ENCODE measurements around the gene SAMD15.

DNA sequence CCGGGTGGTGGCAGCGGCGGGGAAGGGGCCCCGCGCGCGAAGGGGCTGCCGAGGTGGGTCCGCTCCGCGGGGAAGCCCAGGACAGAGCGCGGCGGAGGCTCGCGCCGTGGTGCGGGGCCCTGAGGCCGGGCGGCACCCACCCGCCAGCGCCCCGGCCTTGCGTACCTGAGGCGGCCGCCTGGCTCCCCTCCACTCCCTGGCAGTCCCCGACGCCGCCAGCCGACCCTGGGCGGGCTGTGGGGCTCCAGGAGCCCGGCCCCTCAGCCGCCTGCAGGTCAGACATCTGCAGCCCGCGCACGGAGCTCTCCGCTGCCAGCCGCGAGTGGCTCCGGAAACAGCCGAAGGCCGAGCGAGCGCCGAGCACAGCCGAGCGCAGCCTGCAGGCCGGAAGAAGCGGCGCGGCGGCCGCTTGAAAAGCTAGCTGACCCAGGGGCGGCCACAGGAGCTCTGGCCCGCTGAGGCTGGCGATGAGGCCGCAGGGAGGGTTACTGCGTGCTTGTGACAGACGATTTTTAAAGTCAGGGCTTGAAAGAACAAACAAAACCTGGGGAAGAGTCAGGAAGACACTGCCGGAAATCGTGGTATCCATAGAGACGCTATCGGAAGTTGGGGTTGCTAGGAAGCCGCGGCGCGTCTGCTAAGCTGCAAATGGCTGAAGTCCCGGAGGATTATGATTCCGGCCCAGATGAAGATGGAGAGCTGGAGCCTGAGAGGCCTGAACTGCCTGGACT is at the start of gene SAMD15, which contains the start of gene TMED8:
- 0 out of 2 replicates have a peak, but pooled peaks have one; percentile 21 for TF ChIP-seq POLR2A (IDR thresholded peaks at IDR 0.05; ENCODE audit: low read depth, low read length)
- peak; percentile 34; the same call in 1 of the 2 replicates for TF ChIP-seq TAF1 (IDR thresholded peaks at IDR 0.05; ENCODE audit: low read depth, low read length)
- no peak for TF ChIP-seq POLR2AphosphoS5 (IDR thresholded peaks at IDR 0.05; ENCODE audit: low read depth, low read length)

All from GM12891 (cell line).